Ovary (tissue), 3 donors: ENCODE results near the gene DRAXIN.

Source experiments
- CTCF ChIP-seq, 3 donors: fragments of 450-650 bp in 2 of 3; fragments of 200-600 bp in 1 of 3; IDR thresholded peaks; one replicate each; pipeline versions ENCODE4 v1.5.1 to v1.8.0; 2016 to 2022; ENCODE audit warnings: antibody characterized with exemption in 3 of 3, mild to moderate bottlenecking in 1 of 3
- POLR2A ChIP-seq: fragments of 450-650 bp; IDR thresholded peaks from one replicate; pipeline ENCODE4 v1.6.1; 2017; ENCODE audit warnings: antibody characterized with exemption, mild to moderate bottlenecking, moderate library complexity
- donor health status: DM: no; HTN: no; CAD: no.

- TF ChIP-seq CTCF (IDR thresholded peaks at IDR 0.05), result no peak
- TF ChIP-seq POLR2A, result no peak
Observed at GRCh38 chr1:11749996-11750395, 58.5 kb downstream of the DRAXIN start.
